GM12864 (cell line): ENCODE results near the gene HTR4.

Experiments
- DNase-seq: peaks from one replicate; pipeline ENCODE4 v3.0.0-alpha.2; 2011; ENCODE audit warnings: low read depth
- H3K4me3 ChIP-seq: 2 replicates; pipeline ENCODE4 v1.5.1; 2011; ENCODE audit warnings: mild to moderate bottlenecking, low read depth, low read length, control low read depth
- CTCF ChIP-seq: IDR thresholded peaks from 2 replicates; pipeline ENCODE4 v1.5.1; 2011; ENCODE audit warnings: low read depth, mild to moderate bottlenecking, moderate library complexity, low read length, control low read depth, inconsistent platforms; ENCODE audit errors: missing control alignments

The HTR4 gene

GRCh38 chr5:148497757-148498156 lies 156.6 kb downstream of the HTR4 start:
- no peak for DNase-seq
- no peak overlapping the region for H3K4me3 ChIP-seq
- no peak for TF ChIP-seq CTCF

- H3K4me3 ChIP-seq: no peak overlapping the region
- no peak for TF ChIP-seq CTCF
- no peak for DNase-seq
Measured at GRCh38 chr5:148492351-148492750, 162.0 kb downstream of the HTR4 start.

GRCh38 chr5:148491793-148492184 lies 162.5 kb downstream of the HTR4 start:
- no peak for TF ChIP-seq CTCF
- no peak overlapping the region for H3K4me3 ChIP-seq
- DNase-seq: no peak

GRCh38 chr5:148491015-148491792 lies 163.1 kb downstream of the HTR4 start:
- H3K4me3 ChIP-seq: no peak overlapping the region
- DNase-seq: no peak
- no peak for TF ChIP-seq CTCF

- TF ChIP-seq CTCF: no peak
- DNase-seq: no peak
- no peak overlapping the region for H3K4me3 ChIP-seq
Measured at GRCh38 chr5:148488757-148489156, 165.6 kb downstream of the HTR4 start.

- DNase-seq: no peak
- H3K4me3 ChIP-seq: no peak overlapping the region
- TF ChIP-seq CTCF: no peak
Measured at GRCh38 chr5:148486456-148486855, 167.9 kb downstream of the HTR4 start.

- H3K4me3 ChIP-seq: no peak overlapping the region
- DNase-seq: no peak
- no peak for TF ChIP-seq CTCF
Measured at GRCh38 chr5:148484651-148485050, 169.7 kb downstream of the HTR4 start.
